BE2C (cell line): ENCODE data around the gene UNC93B1.

Experiments used
- DNase-seq: peaks from one replicate; pipeline ENCODE4 v3.0.0-alpha.2; 2020
- H3K27me3 ChIP-seq: fragments of 250-450 bp; sonication (Bioruptor Pico); 2 replicates; pipeline ENCODE4 v1.5.1; 2020; ENCODE audit warnings: mild to moderate bottlenecking
- H3K36me3 ChIP-seq: fragments of 250-450 bp; sonication (Bioruptor Pico); 2 replicates; pipeline ENCODE4 v1.5.1; 2020; ENCODE audit warnings: mild to moderate bottlenecking
- H3K4me1 ChIP-seq: fragments of 250-450 bp; sonication (Bioruptor Pico); 2 replicates; pipeline ENCODE4 v1.5.1; 2020
- H3K4me3 ChIP-seq: 2 replicates; pipeline ENCODE4 v1.5.1; 2011; ENCODE audit warnings: low read depth, low read length
- H3K9me3 ChIP-seq: fragments of 250-450 bp; sonication (Bioruptor Pico); 2 replicates; pipeline ENCODE4 v1.5.1; 2020
- TF ChIP-seq, protein P1 (sequence below): IDR thresholded peaks from 2 replicates; pipeline ENCODE4 v1.5.1; 2012; ENCODE audit warnings: mild to moderate bottlenecking, low read depth, low read length

Gene UNC93B1

DNA sequence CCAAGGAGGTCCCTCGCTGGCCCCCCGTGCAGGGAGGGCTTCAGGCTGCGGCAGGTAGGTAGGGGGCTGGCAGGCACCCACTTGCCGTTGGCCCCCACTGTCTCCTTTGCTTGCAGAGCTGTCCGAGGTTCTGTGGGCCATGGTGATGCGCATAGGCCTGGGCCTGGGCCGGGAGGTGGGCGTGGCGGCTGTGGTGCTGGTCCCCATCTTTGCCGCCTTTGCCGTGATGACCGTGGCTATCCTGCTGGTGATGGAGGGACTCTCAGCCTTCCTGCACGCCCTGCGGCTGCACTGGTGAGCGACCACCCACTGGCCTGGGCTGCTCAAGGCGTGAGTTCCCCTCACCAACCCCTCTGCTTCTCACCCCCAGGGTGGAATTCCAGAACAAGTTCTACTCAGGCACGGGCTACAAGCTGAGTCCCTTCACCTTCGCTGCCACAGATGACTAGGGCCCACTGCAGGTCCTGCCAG is 46.5 kb upstream of the UNC93B1 start:
- H3K4me3 ChIP-seq, result no peak overlapping the region
- TF ChIP-seq, protein P1, sequence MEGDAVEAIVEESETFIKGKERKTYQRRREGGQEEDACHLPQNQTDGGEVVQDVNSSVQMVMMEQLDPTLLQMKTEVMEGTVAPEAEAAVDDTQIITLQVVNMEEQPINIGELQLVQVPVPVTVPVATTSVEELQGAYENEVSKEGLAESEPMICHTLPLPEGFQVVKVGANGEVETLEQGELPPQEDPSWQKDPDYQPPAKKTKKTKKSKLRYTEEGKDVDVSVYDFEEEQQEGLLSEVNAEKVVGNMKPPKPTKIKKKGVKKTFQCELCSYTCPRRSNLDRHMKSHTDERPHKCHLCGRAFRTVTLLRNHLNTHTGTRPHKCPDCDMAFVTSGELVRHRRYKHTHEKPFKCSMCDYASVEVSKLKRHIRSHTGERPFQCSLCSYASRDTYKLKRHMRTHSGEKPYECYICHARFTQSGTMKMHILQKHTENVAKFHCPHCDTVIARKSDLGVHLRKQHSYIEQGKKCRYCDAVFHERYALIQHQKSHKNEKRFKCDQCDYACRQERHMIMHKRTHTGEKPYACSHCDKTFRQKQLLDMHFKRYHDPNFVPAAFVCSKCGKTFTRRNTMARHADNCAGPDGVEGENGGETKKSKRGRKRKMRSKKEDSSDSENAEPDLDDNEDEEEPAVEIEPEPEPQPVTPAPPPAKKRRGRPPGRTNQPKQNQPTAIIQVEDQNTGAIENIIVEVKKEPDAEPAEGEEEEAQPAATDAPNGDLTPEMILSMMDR, result no peak
- H3K27me3 ChIP-seq, result no peaks in the 10 kb centered on the region
- H3K9me3 ChIP-seq, result no peaks in the 10 kb centered on the region
- peaks cover 4% of the 10 kb centered on the region; the same call in 1 of the 2 replicates for H3K4me1 ChIP-seq
- peak; percentile 12 for DNase-seq
- peaks cover 5% of the 10 kb centered on the region; the same call in 1 of the 2 replicates for H3K36me3 ChIP-seq

DNA sequence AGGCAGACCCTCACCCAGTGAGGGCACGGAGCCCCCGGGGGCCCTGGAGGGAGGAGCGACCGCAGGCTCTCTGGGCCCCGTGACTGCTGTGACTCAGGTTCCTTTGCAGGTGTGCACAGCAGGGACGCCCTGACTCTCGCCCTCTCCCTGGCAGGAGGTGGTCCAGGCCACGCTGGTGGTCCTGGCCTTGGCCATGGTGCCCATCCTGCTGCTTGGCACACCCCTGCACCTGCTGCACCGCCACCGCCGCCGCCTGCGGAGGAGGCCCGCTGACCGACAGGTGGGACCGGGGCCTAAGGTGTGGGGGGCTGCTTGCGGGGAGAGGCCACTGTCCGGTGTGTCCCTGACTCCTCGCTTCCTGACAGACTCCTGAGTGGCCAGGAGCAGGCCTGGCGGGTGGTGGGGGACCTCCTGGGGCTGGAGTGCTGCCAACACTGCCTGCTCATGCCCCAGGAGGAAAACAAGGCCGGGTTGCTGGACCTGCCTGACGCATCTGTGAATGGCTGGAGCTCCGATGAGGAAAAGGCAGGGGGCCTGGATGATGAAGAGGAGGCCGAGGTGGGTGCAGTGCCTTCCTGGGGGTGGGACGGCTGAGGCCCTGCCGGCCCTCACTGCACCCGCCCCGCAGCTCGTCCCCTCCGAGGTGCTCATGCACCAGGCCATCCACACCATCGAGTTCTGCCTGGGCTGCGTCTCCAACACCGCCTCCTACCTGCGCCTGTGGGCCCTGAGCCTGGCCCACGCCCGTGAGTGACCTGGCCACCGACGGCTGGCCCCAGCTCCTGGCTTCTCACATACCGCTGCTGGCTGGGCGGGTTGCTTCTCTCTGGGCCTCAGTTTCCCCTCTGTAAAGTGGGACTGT is 45.8 kb upstream of the UNC93B1 start:
- TF ChIP-seq, protein P1, result no peak
- no peaks in the 10 kb centered on the region for H3K27me3 ChIP-seq
- DNase-seq, result peak; percentile 32
- no peak overlapping the region for H3K4me3 ChIP-seq
- H3K36me3 ChIP-seq, result peaks cover 3% of the 10 kb centered on the region; the same call in 1 of the 2 replicates
- H3K4me1 ChIP-seq, result peaks cover 4% of the 10 kb centered on the region; the same call in 1 of the 2 replicates
- H3K9me3 ChIP-seq, result no peaks in the 10 kb centered on the region

DNA sequence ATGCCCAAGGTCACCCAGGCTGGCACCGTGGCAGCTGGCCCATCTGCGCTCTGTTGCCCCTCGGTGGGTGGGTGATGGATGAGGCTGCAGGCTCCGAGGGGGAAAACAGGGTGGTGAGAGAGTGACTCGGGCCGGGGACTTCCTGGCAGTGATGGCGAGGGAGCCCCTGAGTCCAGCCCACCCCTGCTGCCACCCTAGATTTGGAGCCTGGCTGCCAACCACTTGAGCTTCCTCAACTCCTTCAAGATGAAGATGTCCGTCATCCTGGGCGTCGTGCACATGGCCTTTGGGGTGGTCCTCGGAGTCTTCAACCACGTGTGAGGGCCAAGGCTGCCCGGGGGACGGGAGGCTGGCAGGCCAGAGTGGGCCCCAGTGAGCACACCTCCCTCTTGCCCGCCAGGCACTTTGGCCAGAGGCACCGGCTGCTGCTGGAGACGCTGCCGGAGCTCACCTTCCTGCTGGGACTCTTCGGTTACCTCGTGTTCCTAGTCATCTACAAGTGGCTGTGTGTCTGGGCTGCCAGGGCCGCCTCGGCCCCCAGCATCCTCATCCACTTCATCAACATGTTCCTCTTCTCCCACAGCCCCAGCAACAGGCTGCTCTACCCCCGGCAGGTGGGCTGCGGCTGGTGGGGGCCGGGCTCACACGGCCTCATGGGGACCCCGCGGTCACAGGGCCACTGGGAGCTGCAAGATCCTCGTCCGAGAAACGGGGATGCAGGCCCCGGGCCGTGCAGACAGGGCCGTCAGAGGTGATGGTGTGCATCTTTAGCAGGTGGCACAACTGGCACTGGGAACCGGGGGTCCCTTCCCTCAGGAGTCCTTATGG is 45.0 kb upstream of the UNC93B1 start:
- Histone ChIP-seq H3K9me3 (no peaks in the 10 kb centered on the region), H3K4me3 (no peak overlapping the region), H3K36me3 (peaks cover 2% of the 10 kb centered on the region; the same call in 1 of the 2 replicates), H3K4me1 (peaks cover 7% of the 10 kb centered on the region), H3K27me3 (no peaks in the 10 kb centered on the region)
- TF ChIP-seq, protein P1, result no peak
- DNase-seq, result peak; percentile 9

DNA sequence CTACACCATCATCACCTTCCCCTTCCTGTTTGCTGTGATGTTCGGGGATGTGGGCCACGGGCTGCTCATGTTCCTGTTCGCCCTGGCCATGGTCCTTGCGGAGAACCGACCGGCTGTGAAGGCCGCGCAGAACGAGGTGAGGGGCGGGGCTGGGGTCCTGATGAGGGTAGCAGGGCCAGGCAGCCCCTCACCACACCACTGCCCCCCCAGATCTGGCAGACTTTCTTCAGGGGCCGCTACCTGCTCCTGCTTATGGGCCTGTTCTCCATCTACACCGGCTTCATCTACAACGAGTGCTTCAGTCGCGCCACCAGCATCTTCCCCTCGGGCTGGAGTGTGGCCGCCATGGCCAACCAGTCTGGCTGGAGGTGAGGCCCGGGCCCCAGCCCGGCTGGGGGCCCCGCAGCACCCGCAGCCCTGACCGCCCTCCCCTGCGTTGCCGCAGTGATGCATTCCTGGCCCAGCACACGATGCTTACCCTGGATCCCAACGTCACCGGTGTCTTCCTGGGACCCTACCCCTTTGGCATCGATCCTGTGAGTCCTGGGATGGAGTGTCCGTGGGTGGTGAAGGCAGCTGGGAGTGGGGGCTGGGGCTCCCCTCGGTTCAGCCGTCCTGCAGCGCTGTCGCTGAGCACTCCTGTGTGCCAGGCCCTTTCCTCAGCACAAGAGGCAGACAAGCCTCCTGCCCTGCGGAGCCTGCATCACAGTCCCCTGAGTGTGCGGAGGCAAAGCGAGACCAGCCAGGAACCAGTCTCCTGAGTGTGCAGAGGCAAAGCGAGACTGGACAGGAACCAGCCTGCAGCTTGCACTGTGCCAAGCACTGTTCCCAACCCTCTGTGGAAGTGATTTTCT is 43.8 kb upstream of the UNC93B1 start:
- peak; percentile 10 for DNase-seq
- no peak overlapping the region for H3K4me3 ChIP-seq
- no peaks in the 10 kb centered on the region for H3K27me3 ChIP-seq
- TF ChIP-seq, protein P1, result no peak
- H3K4me1 ChIP-seq, result peaks cover 16% of the 10 kb centered on the region
- no peaks in the 10 kb centered on the region for H3K9me3 ChIP-seq
- peaks cover 2% of the 10 kb centered on the region; the same call in 1 of the 2 replicates for H3K36me3 ChIP-seq

DNA sequence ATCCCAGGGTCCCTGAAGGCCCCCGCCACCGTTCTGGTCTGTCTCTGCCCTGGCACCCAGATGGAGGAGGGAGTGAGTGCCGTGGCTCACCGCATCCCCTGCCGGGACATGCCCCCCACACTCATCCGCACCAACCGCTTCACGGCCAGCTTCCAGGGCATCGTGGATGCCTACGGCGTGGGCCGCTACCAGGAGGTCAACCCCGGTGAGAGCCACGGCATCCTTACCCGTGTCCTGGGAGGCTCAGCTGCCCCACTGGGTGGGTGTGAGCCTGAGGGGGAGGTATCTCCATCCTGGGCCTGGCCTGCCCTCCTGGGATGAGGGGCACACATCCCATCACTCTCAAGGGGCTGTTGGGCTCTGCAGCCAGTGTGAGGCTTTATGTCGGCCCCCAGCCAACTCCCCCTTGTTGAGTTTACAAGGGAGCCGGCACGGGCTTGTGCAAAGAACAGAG is 41.0 kb upstream of the UNC93B1 start:
- peak; percentile 11 for DNase-seq
- H3K4me1 ChIP-seq, result peaks cover 30% of the 10 kb centered on the region
- no peaks in the 10 kb centered on the region for H3K27me3 ChIP-seq
- TF ChIP-seq, protein P1, result no peak
- H3K36me3 ChIP-seq, result no peaks in the 10 kb centered on the region
- H3K9me3 ChIP-seq, result no peaks in the 10 kb centered on the region
- no peak overlapping the region for H3K4me3 ChIP-seq
